ENCODE data around the gene LRRC8B.

Gene LRRC8B

GRCh38 chr1:89633800-89634625 is 109.4 kb downstream of the LRRC8B start:
- Histone ChIP-seq H2AFZ (ENCODE audit: low read depth, low read length) (peak overlapping the region; percentile 77), H3K9me3 (ENCODE audit: insufficient read depth, low read length) (no peaks in the 10 kb centered on the region), H3K4me2 (ENCODE audit: low read length) (peak overlapping the region; percentile 100), H3K9ac (ENCODE audit: low read length) (peak overlapping the region; percentile 78), H3K27me3 (ENCODE audit: low read depth, low read length) (peaks cover 34% of the 10 kb centered on the region), H3K36me3 (replicated peaks; ENCODE audit: low read depth, low read length) (no peaks in the 10 kb centered on the region), H3K4me1 (ENCODE audit: low read length) (peaks cover 10% of the 10 kb centered on the region), H3K27ac (ENCODE audit: low read length) (no peak overlapping the region), H3K79me2 (ENCODE audit: low read length) (no peaks in the 10 kb centered on the region), H3K4me3 (ENCODE audit: low read length) (peak overlapping the region; percentile 98), H4K20me1 (ENCODE audit: insufficient read depth, low read length) (no peaks in the 10 kb centered on the region)
- TF ChIP-seq EZH2phosphoT487 (IDR thresholded peaks at IDR 0.05; ENCODE audit: low read depth) (no peak), CTCF (IDR thresholded peaks at IDR 0.05; ENCODE audit: low read depth, low read length) (no peak)

GRCh38 chr1:89635825-89636815 is 111.5 kb downstream of the LRRC8B start:
- H3K4me1 ChIP-seq (ENCODE audit: low read length): peaks cover 10% of the 10 kb centered on the region
- H3K9ac ChIP-seq (ENCODE audit: low read length): no peak overlapping the region
- no peak overlapping the region for H2AFZ ChIP-seq (ENCODE audit: low read depth, low read length)
- TF ChIP-seq CTCF (IDR thresholded peaks at IDR 0.05; ENCODE audit: low read depth, low read length) (no peak), EZH2phosphoT487 (IDR thresholded peaks at IDR 0.05; ENCODE audit: low read depth) (no peak)
- H3K4me2 ChIP-seq (ENCODE audit: low read length): no peak overlapping the region
- no peaks in the 10 kb centered on the region for H3K79me2 ChIP-seq (ENCODE audit: low read length)
- no peaks in the 10 kb centered on the region for H3K9me3 ChIP-seq (ENCODE audit: insufficient read depth, low read length)
- no peaks in the 10 kb centered on the region for H4K20me1 ChIP-seq (ENCODE audit: insufficient read depth, low read length)
- H3K4me3 ChIP-seq (ENCODE audit: low read length): no peak overlapping the region
- no peak overlapping the region for H3K27ac ChIP-seq (ENCODE audit: low read length)
- peaks cover 25% of the 10 kb centered on the region for H3K27me3 ChIP-seq (ENCODE audit: low read depth, low read length)
- no peaks in the 10 kb centered on the region for H3K36me3 ChIP-seq (replicated peaks; ENCODE audit: low read depth, low read length)

- no peak overlapping the region for H3K4me3 ChIP-seq (ENCODE audit: low read length)
- no peak for TF ChIP-seq EZH2phosphoT487 (IDR thresholded peaks at IDR 0.05; ENCODE audit: low read depth)
- no peaks in the 10 kb centered on the region for H3K36me3 ChIP-seq (replicated peaks; ENCODE audit: low read depth, low read length)
- no peak overlapping the region for H3K4me2 ChIP-seq (ENCODE audit: low read length)
- no peak overlapping the region for H3K27ac ChIP-seq (ENCODE audit: low read length)
- peaks cover 11% of the 10 kb centered on the region for H3K27me3 ChIP-seq (ENCODE audit: low read depth, low read length)
- peaks cover 6% of the 10 kb centered on the region for H3K4me1 ChIP-seq (ENCODE audit: low read length)
- H3K9ac ChIP-seq (ENCODE audit: low read length): no peak overlapping the region
- H3K9me3 ChIP-seq (ENCODE audit: insufficient read depth, low read length): no peaks in the 10 kb centered on the region
- H4K20me1 ChIP-seq (ENCODE audit: insufficient read depth, low read length): no peaks in the 10 kb centered on the region
- no peaks in the 10 kb centered on the region for H3K79me2 ChIP-seq (ENCODE audit: low read length)
- no peak overlapping the region for H2AFZ ChIP-seq (ENCODE audit: low read depth, low read length)
Observed at GRCh38 chr1:89637496-89637895, 112.9 kb downstream of the LRRC8B start.

GRCh38 chr1:89640440-89640839 is 115.8 kb downstream of the LRRC8B start:
- no peaks in the 10 kb centered on the region for H3K9me3 ChIP-seq (ENCODE audit: insufficient read depth, low read length)
- TF ChIP-seq EZH2phosphoT487 (IDR thresholded peaks at IDR 0.05; ENCODE audit: low read depth): no peak
- no peak for TF ChIP-seq CTCF (IDR thresholded peaks at IDR 0.05; ENCODE audit: low read depth, low read length)
- no peaks in the 10 kb centered on the region for H3K4me1 ChIP-seq (ENCODE audit: low read length)
- H3K9ac ChIP-seq (ENCODE audit: low read length): no peak overlapping the region
- no peak overlapping the region for H3K4me3 ChIP-seq (ENCODE audit: low read length)
- no peaks in the 10 kb centered on the region for H3K27me3 ChIP-seq (ENCODE audit: low read depth, low read length)
- H3K27ac ChIP-seq (ENCODE audit: low read length): no peak overlapping the region
- no peaks in the 10 kb centered on the region for H3K36me3 ChIP-seq (replicated peaks; ENCODE audit: low read depth, low read length)
- no peak overlapping the region for H2AFZ ChIP-seq (ENCODE audit: low read depth, low read length)
- no peak overlapping the region for H3K4me2 ChIP-seq (ENCODE audit: low read length)
- no peaks in the 10 kb centered on the region for H3K79me2 ChIP-seq (ENCODE audit: low read length)
- H4K20me1 ChIP-seq (ENCODE audit: insufficient read depth, low read length): no peaks in the 10 kb centered on the region
